T-helper 2 cell treated with Interferon-gamma antibody and Interleukin-4, amounts not matched to agents 100 ng/mL and 5 ng/mL, for 36 hours (primary cell): ENCODE data around the gene ZNF598. TPM values are rescaled to one million over a fixed set of nuclear protein-coding genes. Genes with fewer than 3 reads are reported as not detected.

Experiments
- intact Hi-C: fragments of 100-400 bp; cut with micrococcal nuclease; formaldehyde crosslinking; loops from one replicate; pipeline ENCODE4 v1.15.1; 2023
- total RNA-seq: library from RNA; stranded (reverse); gene quantifications from 2 replicates; pipeline ENCODE4 v1.2.3, GENCODE V29; 2022

Gene ZNF598
- total RNA-seq, 1 donor from 2014 or later = 63.6 TPM

DNA sequence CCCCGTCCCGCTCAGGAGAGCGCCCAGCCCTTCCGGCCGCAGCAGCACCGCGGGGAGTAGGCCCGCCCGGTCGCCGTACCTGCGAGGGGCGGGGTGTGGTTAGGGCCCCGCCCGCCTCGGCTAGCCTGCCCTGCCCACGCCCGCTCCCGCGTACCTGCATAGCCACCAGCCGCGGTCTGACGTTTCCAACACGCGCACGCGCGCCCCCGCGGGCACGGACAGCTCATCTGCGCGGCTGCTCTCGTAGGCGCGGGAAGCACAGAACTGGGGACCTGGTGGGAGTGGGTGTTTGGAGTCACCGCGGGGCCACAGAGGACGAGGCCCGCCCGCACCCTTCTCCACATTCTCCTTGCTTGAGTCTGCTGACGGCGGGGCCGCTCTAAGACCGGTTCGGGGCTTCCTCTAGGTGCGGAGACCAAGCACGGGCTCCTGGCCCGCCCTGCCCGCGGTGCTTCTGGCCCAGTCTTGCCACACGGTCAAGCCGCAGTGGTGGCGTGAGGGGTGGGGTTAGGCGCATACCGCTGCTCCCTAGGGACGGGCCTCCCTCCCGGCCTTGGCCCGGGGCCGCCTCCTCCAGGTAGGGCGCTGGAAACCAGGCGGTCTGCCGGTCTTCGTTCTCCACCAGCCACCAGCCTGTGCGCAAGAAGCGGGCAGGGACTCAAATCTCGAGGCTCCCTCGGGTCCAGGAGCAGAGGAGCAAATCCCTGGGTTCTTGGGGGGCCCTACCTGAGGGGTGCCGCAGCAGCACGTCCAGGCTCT, 30.2 kb downstream of the ZNF598 start:
- intact Hi-C loops = no loop called here

DNA sequence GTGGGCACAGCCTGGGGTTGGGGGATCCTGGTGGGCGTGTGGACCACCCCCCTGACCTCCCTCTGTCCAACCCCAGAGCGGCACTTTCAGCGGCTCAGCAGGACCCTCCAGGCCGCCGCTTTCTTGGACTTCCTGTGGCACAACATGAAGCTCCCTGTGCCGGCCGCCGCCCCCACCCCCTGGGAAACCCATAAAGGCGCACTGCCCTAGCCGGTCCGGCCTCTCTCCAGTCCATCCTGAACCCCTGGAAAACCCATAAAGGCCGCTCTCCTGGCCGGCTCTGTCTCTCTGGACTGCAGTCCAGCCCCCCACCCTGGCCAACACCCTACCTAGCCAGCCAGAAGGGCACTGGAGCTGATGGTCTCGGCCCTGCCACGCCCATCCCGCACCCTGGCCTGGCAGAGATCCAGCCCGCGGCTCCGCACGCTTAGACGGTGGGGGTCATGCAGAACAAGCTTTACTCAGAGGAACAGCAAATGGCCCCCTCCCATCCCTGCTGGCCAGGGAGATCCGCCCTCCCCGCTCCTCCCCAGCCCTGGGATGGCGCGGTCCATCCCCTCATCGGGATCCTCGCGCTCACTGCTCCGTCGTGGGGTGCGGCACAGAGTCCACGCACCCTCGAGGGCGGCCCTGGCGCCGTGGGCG, 31.0 kb downstream of the ZNF598 start:
- intact Hi-C loops = no loop called here

DNA sequence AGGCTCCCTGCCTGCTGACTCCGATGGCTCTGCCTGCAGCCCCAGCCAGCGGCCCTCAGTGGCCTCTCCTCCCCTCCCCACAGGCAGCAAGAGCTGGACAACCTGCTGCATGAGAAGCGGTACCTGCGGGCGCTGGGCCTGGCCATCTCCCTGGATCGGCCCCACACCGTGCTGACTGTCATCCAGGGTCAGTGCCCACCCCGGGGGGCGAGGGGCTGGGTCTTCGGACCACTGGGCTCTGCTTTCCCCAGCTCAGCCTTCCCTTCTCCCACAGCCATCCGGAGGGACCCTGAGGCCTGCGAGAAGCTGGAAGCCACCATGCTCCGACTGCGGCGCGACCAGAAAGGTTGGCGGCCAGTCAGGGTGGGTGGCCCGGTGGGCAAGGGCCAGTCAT, 31.7 kb downstream of the ZNF598 start:
- intact Hi-C loops = no loop called here

DNA sequence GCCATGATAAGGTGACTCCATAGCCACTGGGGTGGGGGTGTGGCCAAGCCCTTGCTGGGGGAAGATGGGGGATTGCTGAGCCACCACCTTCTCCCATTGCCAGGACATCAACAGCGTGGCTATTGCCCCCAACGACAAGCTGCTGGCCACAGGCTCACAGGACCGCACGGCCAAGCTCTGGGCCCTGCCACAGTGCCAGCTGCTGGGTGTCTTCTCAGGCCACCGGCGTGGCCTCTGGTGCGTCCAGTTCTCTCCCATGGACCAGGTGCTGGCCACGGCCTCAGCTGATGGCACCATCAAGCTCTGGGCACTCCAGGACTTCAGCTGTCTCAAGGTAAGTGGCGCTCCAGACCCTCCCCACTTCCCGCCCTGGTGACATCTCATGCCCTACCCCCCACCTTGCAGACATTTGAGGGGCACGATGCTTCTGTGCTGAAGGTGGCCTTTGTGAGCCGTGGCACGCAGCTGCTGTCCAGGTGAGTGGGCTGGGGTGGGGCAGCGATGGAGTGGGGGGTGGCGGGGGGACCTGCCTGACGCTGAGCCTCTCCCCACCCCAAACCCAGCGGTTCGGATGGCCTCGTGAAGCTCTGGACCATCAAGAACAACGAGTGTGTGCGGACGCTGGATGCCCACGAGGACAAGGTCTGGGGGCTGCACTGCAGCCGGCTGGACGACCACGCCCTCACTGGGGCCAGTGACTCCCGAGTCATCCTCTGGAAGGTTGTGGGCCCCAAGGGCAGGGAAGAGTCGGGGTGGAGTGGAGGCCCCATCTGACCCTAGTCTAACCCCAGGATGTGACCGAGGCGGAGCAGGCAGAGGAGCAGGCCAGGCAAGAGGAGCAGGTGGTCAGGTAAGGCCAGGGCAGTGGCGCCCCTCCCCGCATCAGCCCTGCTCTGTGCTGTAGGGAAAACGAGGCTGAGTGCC, 32.4 kb downstream of the ZNF598 start:
- intact Hi-C loops = no loop called here

DNA sequence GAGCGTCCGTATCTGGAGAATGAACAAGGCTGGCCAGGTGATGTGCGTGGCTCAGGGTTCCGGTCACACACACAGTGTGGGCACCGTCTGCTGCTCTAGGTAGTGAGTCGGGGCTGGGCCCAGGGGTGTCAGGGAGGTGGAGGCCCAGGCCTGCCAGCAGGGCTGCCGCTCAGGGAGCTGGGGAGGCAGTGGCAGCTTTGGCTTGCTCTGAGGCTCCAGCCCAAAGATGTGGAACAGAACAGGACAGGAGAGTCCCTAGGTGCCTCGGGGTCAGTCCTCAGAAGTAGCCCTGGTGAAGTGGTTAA, 33.5 kb downstream of the ZNF598 start:
- intact Hi-C loops = no loop called here

DNA sequence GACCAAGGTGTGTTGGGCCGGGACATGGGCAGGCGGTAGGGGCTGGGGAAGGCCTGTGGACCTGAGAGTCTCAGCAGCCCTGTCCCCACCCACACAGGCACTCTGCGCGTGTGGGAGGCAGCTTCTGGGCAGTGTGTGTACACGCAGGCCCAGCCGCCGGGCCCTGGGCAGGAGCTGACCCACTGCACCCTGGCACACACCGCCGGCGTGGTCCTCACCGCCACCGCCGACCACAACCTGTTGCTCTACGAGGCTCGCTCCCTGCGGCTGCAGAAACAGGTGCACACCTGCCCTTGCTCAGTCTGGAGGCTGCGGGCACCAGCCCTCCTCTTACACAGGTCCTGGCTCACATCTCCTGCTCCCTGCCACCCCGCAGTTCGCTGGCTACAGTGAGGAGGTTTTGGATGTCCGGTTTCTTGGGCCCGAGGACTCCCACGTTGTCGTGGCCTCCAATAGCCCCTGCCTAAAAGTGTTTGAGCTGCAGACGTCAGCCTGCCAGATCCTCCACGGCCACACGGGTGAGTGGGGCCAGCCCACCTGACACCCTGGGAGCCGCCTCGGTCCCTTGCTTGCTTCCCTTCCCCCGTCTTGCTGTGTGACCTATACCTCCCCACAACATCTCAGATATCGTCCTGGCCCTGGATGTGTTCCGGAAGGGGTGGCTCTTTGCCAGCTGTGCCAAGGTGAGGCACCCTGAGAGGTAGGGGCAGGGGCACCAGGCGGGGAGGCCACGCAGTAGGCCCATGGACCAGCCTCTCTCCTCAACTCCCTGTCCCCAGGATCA, 34.0 kb downstream of the ZNF598 start:
- intact Hi-C loops = no loop called here

DNA sequence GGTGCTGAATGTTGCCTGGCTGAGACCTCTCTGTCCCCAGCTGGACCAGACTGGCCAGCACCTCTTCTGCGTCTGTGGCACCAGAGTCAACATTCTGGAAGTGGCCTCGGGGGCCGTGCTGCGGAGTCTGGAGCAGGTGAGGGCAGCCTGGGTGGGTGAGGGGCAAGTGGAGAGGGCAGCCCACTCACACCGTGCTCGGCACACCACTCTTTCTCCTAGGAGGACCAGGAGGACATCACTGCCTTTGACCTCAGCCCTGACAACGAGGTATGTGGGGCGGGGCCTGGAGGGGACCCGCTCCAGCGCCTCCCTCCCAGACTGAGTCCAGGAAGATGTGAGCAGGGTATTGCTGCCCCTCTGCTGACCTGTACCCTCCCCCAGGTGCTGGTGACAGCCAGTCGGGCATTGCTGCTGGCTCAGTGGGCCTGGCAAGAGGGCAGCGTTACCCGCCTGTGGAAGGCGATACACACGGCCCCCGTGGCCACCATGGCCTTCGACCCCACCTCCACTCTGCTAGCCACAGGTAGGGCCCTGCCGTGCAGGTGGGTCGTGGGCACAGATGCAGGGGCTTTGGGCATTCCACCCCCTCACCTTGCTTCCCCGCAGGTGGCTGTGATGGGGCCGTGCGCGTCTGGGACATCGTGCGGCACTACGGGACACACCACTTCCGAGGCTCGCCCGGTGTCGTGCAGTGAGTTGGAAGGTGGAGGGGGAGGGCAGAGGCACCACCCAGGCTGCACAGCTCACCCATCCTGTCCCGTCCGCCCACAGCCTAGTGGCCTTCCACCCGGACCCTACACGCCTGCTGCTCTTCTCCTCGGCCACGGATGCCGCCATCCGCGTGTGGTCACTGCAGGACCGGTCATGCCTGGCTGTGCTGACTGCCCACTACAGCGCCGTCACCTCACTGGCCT, 35.2 kb downstream of the ZNF598 start:
- intact Hi-C loops = loop anchor here (5.0 kb wide), 1 partner anchor 33 kb away; the partner anchor contains the start of gene ZNF598

DNA sequence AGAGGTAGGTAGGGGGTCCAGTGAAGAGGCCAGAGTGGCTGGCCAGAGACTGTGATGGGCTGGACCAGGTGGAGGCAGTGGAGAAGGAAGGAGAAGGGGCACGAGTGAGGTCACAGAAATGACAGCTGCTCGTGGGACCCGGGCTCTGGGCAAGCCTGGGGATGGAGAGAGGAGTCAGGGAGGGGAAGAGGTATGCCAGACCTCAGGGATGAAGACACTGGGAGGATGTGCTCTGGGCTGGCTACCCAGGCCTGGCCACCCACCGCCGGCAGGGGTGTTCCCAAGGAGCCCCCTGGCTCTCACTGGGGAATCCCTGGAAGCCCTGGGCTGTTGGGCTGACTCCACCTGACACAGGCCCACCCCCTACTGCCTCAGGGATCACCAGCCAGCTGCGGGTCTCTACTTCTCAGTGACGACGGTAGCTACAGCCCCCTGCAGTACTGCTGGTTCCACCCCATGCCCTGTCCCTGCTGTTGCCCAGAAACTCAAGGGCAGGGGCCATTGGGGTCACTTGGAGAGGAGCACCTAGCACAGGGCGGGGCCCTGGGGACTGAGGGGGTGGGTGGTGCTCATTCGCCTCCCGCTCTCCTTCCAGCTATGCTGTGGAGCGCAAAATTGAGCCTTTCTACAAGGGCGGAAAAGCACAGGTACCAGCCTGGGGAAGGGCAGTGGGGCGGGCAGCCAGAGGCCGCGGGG, 36.0 kb downstream of the ZNF598 start:
- intact Hi-C loops = loop anchor here (5.0 kb wide), 1 partner anchor 34 kb away; the partner anchor contains the start of gene ZNF598

DNA sequence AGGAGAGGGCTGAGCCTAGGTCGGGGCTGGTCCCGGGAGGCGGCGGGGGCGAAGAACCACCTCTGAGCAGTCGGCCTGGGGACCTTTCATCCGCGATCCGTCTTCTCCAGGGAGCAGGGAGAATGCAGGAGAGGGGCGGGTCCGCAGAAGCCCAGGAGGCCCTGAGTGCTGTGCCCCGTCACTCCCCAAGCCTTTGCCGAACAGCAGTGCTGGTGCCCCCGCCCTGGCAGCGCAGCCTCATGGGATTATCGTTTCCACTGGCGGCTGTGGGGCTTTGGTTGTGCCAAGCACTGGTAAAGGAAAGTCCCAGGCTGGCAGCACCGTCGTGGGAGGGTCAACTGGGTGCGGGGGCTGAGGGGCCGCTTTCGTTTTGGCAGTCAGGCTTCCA, 37.1 kb downstream of the ZNF598 start:
- intact Hi-C loops = loop anchor here (1.0 to 5.0 kb wide), 3 partner anchors 8 to 35 kb away; partner anchors contain the start of genes GFER, RPS2 and ZNF598

DNA sequence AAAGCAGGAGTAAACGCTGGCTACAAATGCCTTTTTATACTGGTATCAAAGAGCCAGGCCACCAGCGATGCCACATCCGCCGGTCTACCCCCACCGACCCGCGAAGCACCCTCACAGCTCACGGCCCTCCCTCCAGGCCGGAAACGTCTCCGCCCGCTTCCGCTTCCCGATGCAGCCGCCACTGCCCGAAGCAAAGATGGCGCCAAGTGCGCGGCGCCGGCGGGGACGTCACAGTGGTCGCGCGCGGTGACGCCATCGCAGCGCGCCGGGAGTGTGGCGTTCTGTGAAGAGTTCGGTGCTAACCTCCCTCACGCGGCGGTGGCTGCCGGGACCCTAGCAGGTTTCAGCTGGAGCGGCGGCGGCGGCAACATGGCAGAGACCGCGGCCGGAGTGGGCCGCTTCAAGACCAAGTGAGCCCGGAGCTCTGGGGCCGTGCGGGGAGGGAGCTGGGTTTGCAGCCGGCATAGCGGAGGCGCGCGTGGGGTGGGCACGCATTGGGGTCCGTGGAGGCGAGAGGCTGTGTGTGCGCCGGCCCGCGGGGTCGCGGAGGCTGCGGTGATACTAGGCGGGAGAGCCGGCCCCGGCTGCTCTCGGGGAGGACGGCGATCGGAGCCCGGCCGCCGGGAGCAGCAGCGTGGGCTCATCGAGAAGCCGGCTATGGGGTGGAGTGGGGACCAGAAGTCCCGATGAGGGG, 37.7 kb downstream of the ZNF598 start, which contains the start of gene TBL3:
TSS of gene TBL3 (plus strand) at position 258 of the 694 bp plus-strand sequence. CDS start at position 370, 112 bp downstream.
- intact Hi-C loops = loop anchor here (1.0 to 5.0 kb wide), 3 partner anchors 8 to 35 kb away; partner anchors contain the start of genes GFER, RPS2 and ZNF598

DNA sequence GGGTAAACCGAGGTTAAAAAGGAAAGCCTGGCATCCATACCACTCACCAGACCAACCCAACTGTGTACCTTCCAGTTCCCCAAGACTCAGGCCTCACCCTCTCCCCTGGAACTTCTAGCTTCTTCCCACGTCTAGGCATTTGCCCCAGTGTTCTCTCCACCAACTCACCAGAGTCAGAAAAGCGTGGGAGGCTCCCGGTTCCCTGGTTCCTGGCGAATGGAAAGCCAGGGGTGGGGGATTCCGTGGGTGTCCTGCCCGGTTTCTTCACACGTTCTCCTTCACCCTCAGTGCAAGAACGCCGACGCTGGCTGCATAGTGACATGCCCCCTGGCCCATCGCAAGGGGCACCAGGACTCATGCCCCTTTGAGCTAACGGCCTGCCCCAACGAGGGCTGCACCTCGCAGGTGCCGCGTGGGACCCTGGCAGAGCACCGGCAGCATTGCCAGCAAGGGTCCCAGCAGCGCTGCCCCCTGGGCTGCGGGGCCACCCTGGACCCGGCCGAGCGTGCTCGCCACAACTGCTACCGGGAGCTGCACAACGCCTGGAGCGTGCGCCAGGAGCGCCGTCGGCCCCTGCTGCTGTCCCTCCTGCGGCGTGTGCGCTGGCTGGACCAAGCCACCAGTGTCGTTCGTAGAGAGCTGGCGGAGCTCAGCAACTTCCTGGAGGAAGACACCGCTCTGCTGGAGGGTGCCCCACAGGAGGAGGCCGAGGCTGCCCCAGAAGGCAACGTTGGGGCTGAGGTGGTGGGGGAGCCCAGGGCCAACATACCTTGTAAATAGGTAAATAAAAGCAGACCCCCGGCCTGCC, 41.3 kb downstream of the ZNF598 start:
- intact Hi-C loops = no loop called here

DNA sequence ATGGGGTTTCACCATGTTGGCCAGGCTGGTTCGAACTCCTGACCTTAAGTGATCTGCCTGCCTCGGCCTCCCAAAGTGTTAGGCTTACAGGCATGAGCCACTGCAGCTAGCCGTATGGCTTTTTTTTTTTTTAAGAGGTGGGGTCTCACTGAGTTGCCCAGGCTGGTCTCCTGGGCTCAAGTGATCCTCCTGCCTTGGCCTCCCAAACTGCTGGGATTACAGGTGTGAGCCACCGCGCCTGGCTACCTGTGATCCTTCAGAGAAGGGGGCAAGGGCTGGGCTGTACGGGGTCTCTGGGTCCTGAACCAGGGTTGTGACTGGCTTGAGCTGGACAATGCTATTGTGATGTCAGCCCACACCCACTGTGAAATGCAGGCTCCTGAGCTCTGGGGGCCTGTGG, 43.2 kb downstream of the ZNF598 start, which contains the start of gene RNF151:
TSS of gene RNF151 (plus strand) at position 397 of the 400 bp plus-strand sequence. CDS start 26 bp downstream, outside the sequence.
- intact Hi-C loops = no loop called here

DNA sequence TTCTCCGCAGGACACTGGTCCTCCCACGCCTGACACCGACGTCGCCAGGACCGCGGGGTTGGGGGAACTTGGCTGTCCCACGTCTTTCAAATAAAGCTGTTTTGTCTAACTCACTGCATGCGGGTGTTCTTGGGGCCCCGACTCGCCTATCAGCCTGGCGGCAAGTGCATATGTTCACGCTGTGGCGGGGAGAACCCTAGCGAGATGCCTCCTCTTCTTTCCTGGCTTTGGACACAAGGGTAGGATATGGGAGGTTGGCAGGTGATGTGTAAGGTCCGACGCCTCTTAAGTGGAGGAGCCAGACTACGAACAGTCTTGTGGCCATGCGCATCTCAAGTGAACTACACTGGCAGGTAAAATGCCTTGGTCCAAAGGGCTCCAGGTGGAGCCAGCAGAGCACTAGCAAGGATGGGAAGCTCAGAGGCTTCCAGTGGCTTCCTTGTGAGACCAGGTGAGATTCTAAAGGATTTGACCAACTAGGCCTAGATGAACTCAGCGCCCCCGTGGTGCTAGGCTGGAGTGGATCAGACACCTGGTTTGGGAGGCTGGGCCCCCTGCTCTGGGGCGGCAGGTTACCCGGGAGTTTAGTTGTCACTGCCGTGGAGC, 44.1 kb downstream of the ZNF598 start:
- intact Hi-C loops = loop anchor here (2.0 kb wide), 2 partner anchors 23 to 25 kb away; partner anchors contain the start of gene MSRB1

DNA sequence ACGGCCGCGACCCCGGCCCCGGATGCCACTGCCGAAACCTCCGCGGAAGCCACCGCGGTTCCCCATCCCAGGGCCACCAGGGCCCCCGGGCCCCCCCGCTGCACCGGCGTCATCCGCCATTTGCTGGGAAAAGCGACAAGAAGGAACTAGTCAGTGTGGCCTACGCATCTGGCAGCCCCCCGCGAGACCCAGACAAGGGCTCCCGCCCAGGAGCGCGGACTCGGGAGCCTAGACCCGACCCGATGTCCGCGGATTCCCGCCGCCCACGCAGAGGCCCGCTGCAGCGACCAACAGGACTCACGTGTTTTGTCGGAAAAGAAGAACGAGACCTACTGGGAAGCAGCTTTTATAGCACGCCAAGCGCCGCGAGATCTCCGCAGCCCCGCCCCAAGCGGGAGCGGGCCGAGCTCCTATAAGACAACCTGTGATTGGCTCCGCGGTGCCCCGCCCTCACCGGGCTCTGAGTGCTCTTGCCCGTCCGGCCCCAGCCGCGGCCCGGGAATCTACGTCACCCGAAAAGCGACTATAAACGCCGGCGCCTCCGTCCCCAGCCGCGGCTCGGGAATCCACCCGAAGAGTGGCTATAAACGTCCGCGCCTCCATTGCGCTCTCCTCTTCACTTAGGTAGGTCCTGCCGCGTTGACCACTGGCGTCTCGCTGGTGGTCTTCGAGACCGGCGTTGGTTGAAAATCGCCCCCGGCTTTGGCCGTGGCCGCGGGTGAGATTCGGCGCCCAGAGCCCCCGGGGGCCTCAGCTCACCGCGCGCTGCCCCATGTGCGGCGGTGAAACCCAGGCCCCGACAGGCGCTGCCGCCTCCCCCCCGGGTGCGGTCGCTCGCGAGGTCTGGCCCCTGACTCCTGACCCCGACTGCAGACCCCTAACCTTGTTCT, 44.9 kb downstream of the ZNF598 start, which contains the start of gene RPS2:
TSS of gene RPS2 (minus strand) at position 321 of the 890 bp plus-strand sequence. CDS start at position 120, 201 bp downstream.
- intact Hi-C loops = loop anchor here (1.0 to 2.0 kb wide), 3 partner anchors 8 to 26 kb away; partner anchors contain the start of genes MSRB1 and TBL3

DNA sequence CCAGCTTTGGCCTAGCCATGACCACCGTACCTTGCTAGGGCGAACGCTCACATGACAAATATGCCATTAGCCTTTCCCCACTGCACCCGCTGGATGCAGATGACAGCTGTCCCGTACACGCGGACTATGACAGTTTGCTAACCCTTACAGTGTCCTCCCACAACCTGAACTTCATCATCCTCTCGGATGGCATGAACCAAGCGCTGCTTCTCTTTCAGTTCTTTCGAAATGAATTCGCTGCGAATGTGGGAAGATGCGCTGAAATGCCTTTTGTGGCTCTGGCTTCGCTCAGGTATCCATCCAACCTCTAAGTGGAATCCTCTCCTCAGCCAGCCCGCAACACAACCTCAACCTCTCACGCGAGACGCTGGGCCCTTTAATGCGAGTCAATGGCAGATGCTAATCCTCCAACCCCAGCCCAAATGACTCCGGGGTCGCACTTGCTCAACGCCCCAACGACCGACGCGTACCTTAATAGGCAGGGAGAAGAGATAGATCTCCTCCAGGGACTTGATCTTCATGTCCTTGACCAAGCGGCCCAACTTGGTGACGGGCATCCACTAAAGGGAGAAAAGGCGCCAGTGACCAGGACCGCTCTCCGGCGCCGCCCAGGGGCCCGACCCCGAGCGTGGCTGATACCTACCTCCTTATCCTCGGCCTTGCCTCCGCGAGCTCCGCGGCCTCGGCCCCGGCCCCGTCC, 45.7 kb downstream of the ZNF598 start:
- intact Hi-C loops = loop anchor here (1.0 to 2.0 kb wide), 3 partner anchors 8 to 27 kb away; partner anchors contain the start of genes MSRB1 and TBL3
